Loucy (cell line): Measurements from ENCODE around the gene GTF3A.

Experiments
- EZH2phosphoT487 ChIP-seq: fragments of 200-600 bp; IDR thresholded peaks from 2 replicates; pipeline ENCODE4 v1.6.1; 2018; ENCODE audit warnings: antibody characterized with exemption, mild to moderate bottlenecking, moderate library complexity, borderline replicate concordance
- TF ChIP-seq, protein P1 (sequence below): fragments of 200-600 bp; sonication (generic); conservative IDR thresholded peaks from 2 replicates; pipeline ENCODE4 v1.5.1; 2014; ENCODE audit warnings: mild to moderate bottlenecking, antibody characterized with exemption, low read length

DNA sequence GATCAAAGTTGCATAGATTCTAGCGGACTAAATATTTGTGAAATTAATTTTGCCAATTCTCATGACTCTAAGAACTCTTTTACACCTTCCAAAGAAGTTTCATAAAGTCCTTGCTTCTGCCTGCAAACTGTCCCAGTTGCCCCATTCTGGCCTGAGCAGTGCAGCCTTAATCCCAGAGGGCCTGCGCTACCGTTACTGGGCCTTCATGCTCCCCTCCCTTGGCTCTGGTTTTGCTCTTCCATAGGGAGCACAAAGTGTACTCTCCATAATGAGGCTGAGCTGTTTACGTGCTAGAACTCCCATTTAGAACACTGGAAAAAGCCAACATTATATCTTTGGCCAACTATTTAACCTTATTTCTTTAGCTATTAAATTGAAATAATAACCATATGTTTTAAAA is 23.9 kb downstream of the GTF3A start:
- TF ChIP-seq, protein P1, sequence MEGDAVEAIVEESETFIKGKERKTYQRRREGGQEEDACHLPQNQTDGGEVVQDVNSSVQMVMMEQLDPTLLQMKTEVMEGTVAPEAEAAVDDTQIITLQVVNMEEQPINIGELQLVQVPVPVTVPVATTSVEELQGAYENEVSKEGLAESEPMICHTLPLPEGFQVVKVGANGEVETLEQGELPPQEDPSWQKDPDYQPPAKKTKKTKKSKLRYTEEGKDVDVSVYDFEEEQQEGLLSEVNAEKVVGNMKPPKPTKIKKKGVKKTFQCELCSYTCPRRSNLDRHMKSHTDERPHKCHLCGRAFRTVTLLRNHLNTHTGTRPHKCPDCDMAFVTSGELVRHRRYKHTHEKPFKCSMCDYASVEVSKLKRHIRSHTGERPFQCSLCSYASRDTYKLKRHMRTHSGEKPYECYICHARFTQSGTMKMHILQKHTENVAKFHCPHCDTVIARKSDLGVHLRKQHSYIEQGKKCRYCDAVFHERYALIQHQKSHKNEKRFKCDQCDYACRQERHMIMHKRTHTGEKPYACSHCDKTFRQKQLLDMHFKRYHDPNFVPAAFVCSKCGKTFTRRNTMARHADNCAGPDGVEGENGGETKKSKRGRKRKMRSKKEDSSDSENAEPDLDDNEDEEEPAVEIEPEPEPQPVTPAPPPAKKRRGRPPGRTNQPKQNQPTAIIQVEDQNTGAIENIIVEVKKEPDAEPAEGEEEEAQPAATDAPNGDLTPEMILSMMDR: no peak
- no peak for TF ChIP-seq EZH2phosphoT487
